Body of pancreas (tissue), 4 donors: ENCODE data around the gene BOC. TPM values are rescaled to one million over a fixed set of nuclear protein-coding genes. Genes with fewer than 3 reads are reported as not detected.
A peak's percentile ranks its signal among the peaks of the same experiment; 100 is the strongest.

ENCODE experiments used
- ATAC-seq: fragments of 150-250 bp; one replicate; pipeline ENCODE4 v1.9.1; 2016
- DNase-seq, 4 donors: peaks; one replicate each; pipeline ENCODE4 v3.0.0-alpha.2; 2019
- H3K27ac ChIP-seq, 4 donors: fragments of 200-600 bp; sonication (generic); 1 replicate in 3 of 4; 2 replicates in 1 of 4; pipeline versions ENCODE4 v1.5.1 to v1.6.1; 2016 to 2019; ENCODE audit warnings: mild to moderate bottlenecking in 1 of 4, mixed read lengths in 1 of 4, moderate library complexity in 1 of 4
- H3K27me3 ChIP-seq, 2 donors: fragments of 200-600 bp; sonication (generic); one replicate each; pipeline ENCODE4 v1.6.0; 2016; ENCODE audit warnings: mild to moderate bottlenecking in 1 of 2
- H3K36me3 ChIP-seq, 2 donors: fragments of 200-600 bp; sonication (generic); replicated peaks in 1 of 2; 2 replicates each; pipeline ENCODE4 v1.5.1; 2016; ENCODE audit warnings: low read depth in 2 of 2; ENCODE audit not compliant: insufficient read depth in 1 of 2
- H3K4me1 ChIP-seq: fragments of 200-600 bp; sonication (generic); one replicate; pipeline ENCODE4 v1.6.0; 2016
- H3K4me3 ChIP-seq, 2 donors: fragments of 200-600 bp; sonication (generic); 1 replicate in 1 of 2; 2 replicates in 1 of 2; pipeline ENCODE4 v1.5.1; 2016 to 2019
- H3K9me3 ChIP-seq, 3 donors: fragments of 200-600 bp; sonication (generic); 1 replicate in 2 of 3; 2 replicates in 1 of 3; pipeline ENCODE4 v1.5.1; 2016
- CTCF ChIP-seq, 7 experiments: fragments of 450-650 bp in 4 of 7; fragments of 200-600 bp in 3 of 7; sonication (generic) in 3 of 7; IDR thresholded peaks; one replicate each; pipeline ENCODE4 v1.5.1; 2016 to 2019; ENCODE audit warnings: antibody characterized with exemption in 7 of 7
- POLR2A ChIP-seq, 3 donors: fragments of 450-650 bp; IDR thresholded peaks; one replicate each; pipeline ENCODE4 v1.6.1; 2016; ENCODE audit warnings: antibody characterized with exemption in 3 of 3, mild to moderate bottlenecking in 2 of 3
- WGBS, 2 donors: methylation state at CpG; one replicate each; pipeline ENCODE4 v1.1.5; 2017; 5-methylcytosine and 5-hydroxymethylcytosine counted together
- intact Hi-C: fragments of 100-400 bp; cut with DNase I; formaldehyde crosslinking; loops from one replicate; pipeline ENCODE4 v1.15.1; 2023
- total RNA-seq, 2 donors: library from RNA; depleted of rRNA; stranded (reverse); fragments of >200 nt; gene quantifications; one replicate each; pipeline ENCODE4 v1.1.0, GENCODE V29; 2016

The BOC gene
- total RNA-seq, 2 donors from 2014 or later: 22.7 to 29.6 TPM

- Histone ChIP-seq H3K27ac (peak overlapping the region in 2 of 4 donors; percentile 18 to 30), H3K36me3 (no peaks in the 10 kb centered on the region), H3K9me3 (no peaks in the 10 kb centered on the region), H3K27me3 (no peaks in the 10 kb centered on the region), H3K4me3 (no peak overlapping the region), H3K4me1 (peaks cover 32% of the 10 kb centered on the region)
- TF ChIP-seq CTCF (IDR thresholded peaks at IDR 0.05): no peak
- intact Hi-C loops: no loop called here
- WGBS, 2 donors: 66 to 68% methylated on average over 10 of the region's 10 CpGs
- ATAC-seq: peak; percentile 35
- peak in 3 of 4 donors; percentile 37 to 62 (median 61) for DNase-seq
Observed at GRCh38 chr3:113264283-113265131, 53.1 kb downstream of the BOC start.

- no peaks in the 10 kb centered on the region for H3K27me3 ChIP-seq
- no peak overlapping the region for H3K4me3 ChIP-seq
- DNase-seq: no peak
- peaks cover 32% of the 10 kb centered on the region for H3K4me1 ChIP-seq
- H3K9me3 ChIP-seq: no peaks in the 10 kb centered on the region
- no peaks in the 10 kb centered on the region for H3K36me3 ChIP-seq
- intact Hi-C loops: no loop called here
- no peak for ATAC-seq
- 85 to 86% methylated on average over 5 of the region's 5 CpGs for WGBS, 2 donors
- no peak for TF ChIP-seq CTCF (IDR thresholded peaks at IDR 0.05)
- TF ChIP-seq POLR2A (IDR thresholded peaks at IDR 0.05): no peak
- no peak overlapping the region for H3K27ac ChIP-seq
Observed at GRCh38 chr3:113265231-113265630, 53.9 kb downstream of the BOC start.

GRCh38 chr3:113266738-113267137 lies 55.4 kb downstream of the BOC start:
- intact Hi-C loops: no loop called here
- no peaks in the 10 kb centered on the region for H3K36me3 ChIP-seq
- ATAC-seq (no peak), DNase-seq (no peak)
- H3K9me3 ChIP-seq: no peaks in the 10 kb centered on the region
- H3K27ac ChIP-seq: no peak overlapping the region
- TF ChIP-seq CTCF (IDR thresholded peaks at IDR 0.05): no peak
- TF ChIP-seq POLR2A (IDR thresholded peaks at IDR 0.05): no peak
- 93 to 96% methylated on average over 5 of the region's 5 CpGs for WGBS, 2 donors
- H3K4me1 ChIP-seq: peaks cover 45% of the 10 kb centered on the region
- H3K27me3 ChIP-seq: no peaks in the 10 kb centered on the region
- no peak overlapping the region for H3K4me3 ChIP-seq

GRCh38 chr3:113268311-113268710 lies 57.0 kb downstream of the BOC start:
- no peak for TF ChIP-seq CTCF (IDR thresholded peaks at IDR 0.05)
- no peak for TF ChIP-seq POLR2A (IDR thresholded peaks at IDR 0.05)
- no peak for ATAC-seq
- Histone ChIP-seq H3K27me3 (no peaks in the 10 kb centered on the region), H3K36me3 (no peaks in the 10 kb centered on the region), H3K27ac (no peak overlapping the region), H3K4me3 (no peak overlapping the region), H3K4me1 (peaks cover 46% of the 10 kb centered on the region), H3K9me3 (no peaks in the 10 kb centered on the region)
- intact Hi-C loops: no loop called here
- WGBS, 2 donors: 94 to 95% methylated on average over 5 of the region's 5 CpGs
- DNase-seq: no peak

- Histone ChIP-seq H3K27ac (no peak overlapping the region), H3K4me3 (no peak overlapping the region), H3K27me3 (no peaks in the 10 kb centered on the region), H3K9me3 (no peaks in the 10 kb centered on the region), H3K36me3 (no peaks in the 10 kb centered on the region), H3K4me1 (peaks cover 47% of the 10 kb centered on the region)
- no peak for TF ChIP-seq POLR2A (IDR thresholded peaks at IDR 0.05)
- no peak for TF ChIP-seq CTCF (IDR thresholded peaks at IDR 0.05)
- WGBS, 2 donors: 39 to 43% methylated on average over 2 of the region's 2 CpGs
- intact Hi-C loops: no loop called here
- ATAC-seq (no peak), DNase-seq (no peak)
Observed at GRCh38 chr3:113268942-113269341, 57.6 kb downstream of the BOC start.
